HepG2 (cell line): ENCODE measurements around the gene ROS1. TPM values are rescaled to one million over a fixed set of nuclear protein-coding genes. Genes with fewer than 3 reads are reported as not detected.

Experiments
- AGO1 ChIP-seq: fragments of 200-400 bp; formaldehyde crosslinking; IDR thresholded peaks from 2 replicates; pipeline ENCODE4 v1.6.1; 2017; ENCODE audit warnings: mild to moderate bottlenecking, low read depth, low read length, moderate library complexity; ENCODE audit not compliant: poor library complexity, severe bottlenecking
- CREM ChIP-seq, 2 experiments: sonication (generic) in 1 of 2; formaldehyde crosslinking in 1 of 2; IDR thresholded peaks; 2 replicates each; pipeline versions ENCODE4 v1.4.0 to v1.6.1; 2016 to 2020; ENCODE audit warnings: antibody characterized with exemption in 1 of 2, mild to moderate bottlenecking in 1 of 2, missing genetic modification reagents in 1 of 2
- EHMT2 ChIP-seq: fragments of 200-600 bp; sonication (generic); IDR thresholded peaks from 2 replicates; pipeline ENCODE4 v1.7.0; 2017; ENCODE audit warnings: antibody characterized with exemption, low read depth, low read length, borderline replicate concordance
- FOSL2 ChIP-seq: sonication (generic); formaldehyde crosslinking; IDR thresholded peaks from 2 replicates; pipeline ENCODE4 v1.4.0; 2020; ENCODE audit warnings: missing genetic modification reagents
- FOXP1 ChIP-seq, 2 experiments: fragments of 450-650 bp in 1 of 2; IDR thresholded peaks; 2 replicates each; pipeline ENCODE4 v1.6.1; 2017 to 2018; ENCODE audit warnings: antibody characterized with exemption in 1 of 2
- GATAD2A ChIP-seq: IDR thresholded peaks from 2 replicates; pipeline ENCODE4 v1.6.1; 2016
- HNF1A ChIP-seq, 2 experiments: sonication (generic) in 1 of 2; formaldehyde crosslinking in 1 of 2; IDR thresholded peaks; 2 replicates each; pipeline versions ENCODE4 v1.4.0 to v1.6.1; 2016 to 2020; ENCODE audit warnings: borderline replicate concordance in 1 of 2, low read depth in 1 of 2, mild to moderate bottlenecking in 1 of 2, missing genetic modification reagents in 1 of 2
- HNF1B ChIP-seq: sonication (generic); formaldehyde crosslinking; IDR thresholded peaks from 2 replicates; pipeline ENCODE4 v1.5.1; 2020; ENCODE audit warnings: mild to moderate bottlenecking, moderate library complexity, missing genetic modification reagents
- HOMEZ ChIP-seq: IDR thresholded peaks from 2 replicates; pipeline ENCODE4 v1.6.1; 2016; ENCODE audit warnings: low read depth
- KDM2A ChIP-seq: sonication (generic); formaldehyde crosslinking; IDR thresholded peaks from 2 replicates; pipeline ENCODE4 v1.4.0; 2020; ENCODE audit warnings: low read depth, missing genetic modification reagents, borderline replicate concordance
- KLF11 ChIP-seq: IDR thresholded peaks from 2 replicates; pipeline ENCODE4 v1.6.1; 2016; ENCODE audit warnings: missing compliant biosample characterization
- ZBTB39 ChIP-seq: sonication (generic); formaldehyde crosslinking; IDR thresholded peaks from 2 replicates; pipeline ENCODE4 v1.5.0; 2020; ENCODE audit warnings: missing genetic modification reagents
- ZFP1 ChIP-seq: IDR thresholded peaks from 2 replicates; pipeline ENCODE4 v1.6.1; 2016
- ZMYM4 ChIP-seq: sonication (generic); formaldehyde crosslinking; IDR thresholded peaks from 2 replicates; pipeline ENCODE4 v1.8.1; 2023; ENCODE audit warnings: mild to moderate bottlenecking, missing genetic modification reagents
- ZNF225 ChIP-seq: sonication (generic); formaldehyde crosslinking; IDR thresholded peaks from 2 replicates; pipeline ENCODE4 v1.4.0; 2020; ENCODE audit warnings: mild to moderate bottlenecking, missing genetic modification reagents
- ZNF251 ChIP-seq: sonication (generic); formaldehyde crosslinking; IDR thresholded peaks from 2 replicates; pipeline ENCODE4 v1.9.0; 2021; ENCODE audit warnings: mild to moderate bottlenecking, missing genetic modification reagents
- polyA plus RNA-seq, 8 experiments: library from polyadenylated mRNA; depleted of rRNA in 3 of 8; stranded (reverse) in 7 of 8; unstranded in 1 of 8; fragments of >200 nt; fragmentation: Illumina TruSeq in 4 of 8; extraction: Trizol in 4 of 8; gene quantifications; 2 replicates each; pipeline versions ENCODE4 v1.2.1 to v1.2.3, GENCODE V29; 2011 to 2016; ENCODE audit warnings: low read depth in 4 of 8, missing spikeins in 1 of 8, mixed read lengths in 1 of 8; ENCODE audit not compliant: insufficient read depth in 1 of 8
- total RNA-seq, 5 experiments: library from RNA; depleted of rRNA; stranded (reverse); fragments of >200 nt; fragmentation: Illumina TruSeq; extraction: Trizol; gene quantifications; 2 replicates each; pipeline ENCODE4 v1.2.3, GENCODE V29; 2016; ENCODE audit warnings: low read depth in 1 of 5

Gene ROS1
- total and polyA plus RNA-seq, 2 of the 13 experiments (the other 11 are each of a cell fraction or from before 2014, with no cell fraction given) = not detected

- TF ChIP-seq HNF1A (IDR thresholded peaks at IDR 0.05; ENCODE audit: low read depth) (peak; percentile 49), HNF1A (CRISPR knock-in tag; IDR thresholded peaks at IDR 0.05; ENCODE audit: borderline replicate concordance) (no peak), FOXP1 (IDR thresholded peaks at IDR 0.05) (no peak), FOXP1 (CRISPR knock-in tag; IDR thresholded peaks at IDR 0.05) (peak; percentile 42; the same call in 1 of the 2 replicates), ZMYM4 (CRISPR knock-in tag) (no peak), HNF1B (CRISPR knock-in tag) (no peak), KDM2A (no peak), ZBTB39 (CRISPR knock-in tag) (no peak), ZNF225 (CRISPR knock-in tag) (no peak), CREM (IDR thresholded peaks at IDR 0.05) (peak; percentile 49; the same call in 1 of the 2 replicates), CREM (CRISPR knock-in tag; IDR thresholded peaks at IDR 0.05) (no peak), KLF11 (CRISPR knock-in tag) (no peak), ZFP1 (no peak), HOMEZ (CRISPR knock-in tag) (no peak), AGO1 (no peak), EHMT2 (peak; percentile 22; the same call in 1 of the 2 replicates), ZNF251 (no peak), GATAD2A (CRISPR knock-in tag) (peak; percentile 96), FOSL2 (CRISPR knock-in tag) (peak; percentile 82)
Observed at GRCh38 chr6:117389227-117390057, 36.3 kb downstream of the ROS1 start (continued).
